K562 (cell line): ENCODE measurements around the gene GRHPR. TPM values are rescaled to one million over a fixed set of nuclear protein-coding genes. Genes with fewer than 3 reads are reported as not detected.
A peak's percentile ranks its signal among the peaks of the same experiment; 100 is the strongest.

Source experiments
- ATAC-seq: fragments of 200-7000 bp; cut with Tn5 transposase; 3 replicates; pipeline ENCODE4 v1.9.1; 2020; ENCODE audit warnings: moderate library complexity
- BruUV-seq: library from RNA; stranded (reverse); fragments of 400-500 nt; replicated peaks from 2 replicates; lab custom pipeline; 2021; lab: Mats Ljungman, UMichigan
- CTCF ChIA-PET: fragments of 300-600 bp; formaldehyde crosslinking; extraction: SDS; loops from one replicate; lab custom pipeline; 2021; ENCODE audit warnings: low intra/inter-chr PET ratio; lab: Yijun Ruan, JAX
- POLR2A ChIA-PET: fragments of 300-600, 350-650 bp; sonication (Branson Sonifier 250); formaldehyde crosslinking; extraction: SDS; loops from one replicate; lab custom pipeline; 2021; ENCODE audit warnings: antibody characterized with exemption, inconsistent platforms; lab: Yijun Ruan, JAX
- DNase-seq, 4 experiments: peaks; one replicate each; pipeline versions ENCODE4 v3.0.0 to v3.0.0-alpha.2; 2011 to 2018; ENCODE audit warnings: low spot score in 3 of 4, mixed read lengths in 3 of 4; ENCODE audit errors: extremely low read depth in 1 of 4
- FAIRE-seq: peaks from 2 replicates; lab custom pipeline; 2011; peaks lifted over from hg19 to GRCh38; lab: Jason Lieb, UNC
- H2AFZ ChIP-seq: 2 replicates; pipeline ENCODE4 v1.6.0; 2011; ENCODE audit warnings: low read depth, low read length, control low read depth, inconsistent platforms
- H3K27ac ChIP-seq: fragments of 200-600 bp; 3 replicates; pipeline ENCODE4 v1.8.0; 2011; ENCODE audit warnings: low read depth, mild to moderate bottlenecking, control low read depth, inconsistent platforms, low read length, moderate library complexity, mixed read lengths; ENCODE audit errors: extremely low read depth
- H3K27me3 ChIP-seq, 2 experiments: fragments of 300-600 bp in 1 of 2; 2 replicates in 1 of 2; 3 replicates in 1 of 2; pipeline versions ENCODE4 v1.6.0 to v1.8.0; 2011; ENCODE audit warnings: inconsistent platforms in 2 of 2, low read length in 2 of 2, mild to moderate bottlenecking in 1 of 2, mixed read lengths in 1 of 2, moderate library complexity in 1 of 2; ENCODE audit not compliant: control insufficient read depth in 2 of 2, insufficient read depth in 2 of 2
- H3K36me3 ChIP-seq: fragments of 300-600 bp; 3 replicates; pipeline ENCODE4 v1.8.0; 2011; ENCODE audit warnings: mild to moderate bottlenecking, low read length, inconsistent platforms; ENCODE audit not compliant: control insufficient read depth, insufficient read depth
- H3K4me1 ChIP-seq, 2 experiments: fragments of 200-600 bp in 1 of 2; replicated peaks in 1 of 2; 2 replicates in 1 of 2; 3 replicates in 1 of 2; pipeline versions ENCODE4 v1.5.1 to v1.8.0; 2011; ENCODE audit warnings: inconsistent platforms in 2 of 2, low read length in 2 of 2, mild to moderate bottlenecking in 1 of 2, mixed read lengths in 1 of 2, moderate library complexity in 1 of 2; ENCODE audit not compliant: control insufficient read depth in 2 of 2, insufficient read depth in 2 of 2
- H3K4me2 ChIP-seq: 2 replicates; pipeline ENCODE4 v1.6.1; 2011; ENCODE audit warnings: low read length, control low read depth, inconsistent platforms, mixed read lengths; ENCODE audit not compliant: insufficient read depth
- H3K4me3 ChIP-seq: fragments of 200-600 bp; sonication (generic), shearing (Covaris generic); 2 replicates; pipeline ENCODE4 v1.5.1; 2016; ENCODE audit warnings: control low read depth, inconsistent platforms
- H3K79me2 ChIP-seq: fragments of 200-600 bp; 3 replicates; pipeline ENCODE4 v1.8.0; 2011; ENCODE audit warnings: low read length, inconsistent platforms; ENCODE audit not compliant: control insufficient read depth, insufficient read depth
- H3K9ac ChIP-seq, 2 experiments: 2 replicates each; pipeline versions ENCODE4 v1.6.0 to v1.6.1; 2011; ENCODE audit warnings: low read depth in 2 of 2, low read length in 2 of 2, control low read depth in 1 of 2, inconsistent platforms in 1 of 2, mild to moderate bottlenecking in 1 of 2, mixed read lengths in 1 of 2; ENCODE audit not compliant: insufficient read depth in 1 of 2
- H3K9me1 ChIP-seq: one replicate; pipeline ENCODE4 v1.6.0; 2011; ENCODE audit warnings: inconsistent platforms, mild to moderate bottlenecking, low read length, moderate library complexity; ENCODE audit not compliant: control insufficient read depth, insufficient read depth
- H3K9me3 ChIP-seq: replicated peaks from 2 replicates; pipeline ENCODE4 v1.5.1; 2011; ENCODE audit warnings: low read depth, low read length, inconsistent platforms; ENCODE audit not compliant: control insufficient read depth, insufficient read depth
- H4K20me1 ChIP-seq: replicated peaks from 2 replicates; pipeline ENCODE4 v1.6.1; 2011; ENCODE audit warnings: low read length, inconsistent platforms, mixed read lengths; ENCODE audit not compliant: control insufficient read depth, insufficient read depth
- ASH1L ChIP-seq: fragments of 450-650 bp; IDR thresholded peaks from 2 replicates; pipeline ENCODE4 v1.6.1; 2018; ENCODE audit warnings: borderline replicate concordance, mild to moderate bottlenecking, low read depth; ENCODE audit not compliant: partially characterized antibody
- ATF1 ChIP-seq, 2 experiments: fragments of 450-650 bp in 1 of 2; IDR thresholded peaks; 2 replicates each; pipeline ENCODE4 v1.6.1; 2016; ENCODE audit warnings: missing compliant biosample characterization in 1 of 2, missing genetic modification characterization in 1 of 2
- CBX3 ChIP-seq, 2 experiments: IDR thresholded peaks; 1 replicate in 1 of 2; 2 replicates in 1 of 2; pipeline ENCODE4 v1.6.1; 2012; ENCODE audit warnings: inconsistent platforms in 2 of 2, low read length in 2 of 2, borderline replicate concordance in 1 of 2, control low read depth in 1 of 2
- EHMT2 ChIP-seq: fragments of 450-650 bp; IDR thresholded peaks from 2 replicates; pipeline ENCODE4 v1.6.1; 2018; ENCODE audit warnings: antibody characterized with exemption
- HDAC6 ChIP-seq: IDR thresholded peaks from 2 replicates; pipeline ENCODE4 v1.6.1; 2012; ENCODE audit warnings: low read depth, mild to moderate bottlenecking, control low read depth, inconsistent platforms, low read length, moderate library complexity
- IRF2 ChIP-seq: sonication (generic); formaldehyde crosslinking; IDR thresholded peaks from 2 replicates; pipeline ENCODE4 v1.8.1; 2022; ENCODE audit warnings: mild to moderate bottlenecking, missing genetic modification reagents
- KDM1A ChIP-seq, 2 experiments: fragments of 450-650 bp; IDR thresholded peaks; 2 replicates each; pipeline ENCODE4 v1.6.1; 2016; ENCODE audit warnings: mild to moderate bottlenecking in 2 of 2
- SMAD4 ChIP-seq: fragments of 250-450 bp; sonication (Bioruptor Pico); conservative IDR thresholded peaks from 2 replicates; pipeline ENCODE4 v1.8.0; 2021; ENCODE audit warnings: inconsistent platforms, mild to moderate bottlenecking, moderate library complexity
- SUPT5H ChIP-seq: fragments of 450-650 bp; IDR thresholded peaks from 2 replicates; pipeline ENCODE4 v1.6.1; 2016
- ZNF121 ChIP-seq: sonication (generic); formaldehyde crosslinking; conservative IDR thresholded peaks from 2 replicates; pipeline ENCODE4 v1.8.0; 2022; ENCODE audit warnings: missing genetic modification reagents
- WGBS: fragments of 100-300 bp; shearing (Covaris generic); methylation state at CpG from one replicate; pipeline ENCODE4 v1.1.6; 2016; ENCODE audit warnings: low coverage, mixed read lengths; ENCODE audit not compliant: insufficient coverage; ENCODE audit errors: missing lambda C conversion rate; 5-methylcytosine and 5-hydroxymethylcytosine counted together
- in situ Hi-C: fragments of 300-500 bp; cut with MboI; formaldehyde crosslinking; loops from 4 replicates; pipeline ENCODE4 v1.15.0; 2018; ENCODE audit warnings: inconsistent platforms, mixed read lengths
- intact Hi-C: fragments of 100-400 bp; cut with micrococcal nuclease; formaldehyde crosslinking; loops from 2 replicates; pipeline ENCODE4 v1.14.2; 2022
- polyA plus RNA-seq, 8 experiments: library from polyadenylated mRNA; depleted of rRNA in 4 of 8; stranded (reverse) in 5 of 8; unstranded in 3 of 8; fragments of >200 nt; fragmentation: Nextera tagmentation in 2 of 8; fragmentation: Illumina TruSeq in 1 of 8; extraction: Ambion mirVana in 2 of 8; extraction: Trizol in 1 of 8; gene quantifications; 2 replicates each; pipeline versions ENCODE4 v1.2.1 to v1.2.3, GENCODE V29; 2011 to 2014; ENCODE audit warnings: inconsistent platforms in 1 of 8, missing spikeins in 1 of 8
- total RNA-seq, 7 experiments: library from RNA; depleted of rRNA in 6 of 7; stranded (reverse); fragments of >200 nt in 6 of 7; fragmentation: Illumina TruSeq in 2 of 7; extraction: Trizol in 2 of 7; gene quantifications; 2 replicates each; pipeline versions ENCODE4 v1.2.1 to v1.2.3, GENCODE V29; 2011 to 2021; ENCODE audit warnings: low replicate concordance in 1 of 7
- TF ChIP-seq, protein P1 (sequence below): fragments of 450-650 bp; IDR thresholded peaks from 2 replicates; pipeline ENCODE4 v1.6.1; 2016; ENCODE audit warnings: mild to moderate bottlenecking
- TF ChIP-seq, protein P2 (sequence below), 2 experiments: fragments of 450-650 bp; conservative IDR thresholded peaks; 2 replicates each; pipeline ENCODE4 v1.6.1; 2017; ENCODE audit warnings: mild to moderate bottlenecking in 2 of 2, moderate library complexity in 2 of 2
- TF ChIP-seq, protein P3 (sequence below): fragments of 450-650 bp; IDR thresholded peaks from 2 replicates; pipeline ENCODE4 v1.6.1; 2016; ENCODE audit warnings: missing biosample characterization, missing genetic modification characterization
- TF ChIP-seq, protein P4 (sequence below): fragments of 250-450 bp; sonication (Bioruptor Pico); IDR thresholded peaks from 2 replicates; pipeline ENCODE4 v1.9.0; 2021; ENCODE audit warnings: mild to moderate bottlenecking
- TF ChIP-seq, protein P5 (sequence below): fragments of 450-650 bp; IDR thresholded peaks from 2 replicates; pipeline ENCODE4 v1.6.1; 2017; ENCODE audit warnings: antibody characterized with exemption

Gene GRHPR
- total and polyA plus RNA-seq, 9 of the 15 experiments (the other 6 are each of a cell fraction or from before 2014, with no cell fraction given): 38.9 to 144 (median 120) TPM

DNA sequence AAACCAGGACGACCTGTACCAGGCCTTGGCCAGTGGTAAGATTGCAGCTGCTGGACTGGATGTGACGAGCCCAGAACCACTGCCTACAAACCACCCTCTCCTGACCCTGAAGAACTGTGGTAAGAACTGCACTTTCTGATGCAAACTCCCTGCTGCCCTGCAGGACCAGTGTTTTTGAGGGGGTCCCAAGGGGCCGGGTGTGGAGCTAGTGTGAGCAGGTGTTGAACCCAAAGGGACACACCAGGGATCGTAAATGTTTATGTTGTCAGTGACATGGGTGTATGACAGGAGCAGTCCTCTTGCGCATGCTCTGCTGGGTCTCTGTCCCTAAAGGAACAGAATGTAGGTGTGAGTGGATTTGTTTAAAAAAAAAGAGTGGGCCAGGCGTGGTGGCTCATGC, 9.5 kb downstream of the GRHPR start:
- Histone ChIP-seq H3K9me1 (no peaks in the 10 kb centered on the region), H3K27me3 (no peaks in the 10 kb centered on the region), H3K27ac (no peak overlapping the region), H3K36me3 (peaks cover 99% of the 10 kb centered on the region), H3K79me2 (no peaks in the 10 kb centered on the region), H4K20me1 (peaks cover 14% of the 10 kb centered on the region), H3K4me2 (no peak overlapping the region), H2AFZ (no peak overlapping the region), H3K9me3 (no peaks in the 10 kb centered on the region), H3K4me3 (no peak overlapping the region), H3K4me1 (peaks cover 0 to 4% of the 10 kb centered on the region in 2 experiments; a peak in 2 of 5 replicates), H3K9ac (0 out of 4 replicates have a peak overlapping the region, but pooled peaks of 1 of the 2 experiments have one; percentile 15)
- TF ChIP-seq SUPT5H: no peak
- TF ChIP-seq KDM1A (IDR thresholded peaks at IDR 0.05): no peak
- no peak for TF ChIP-seq ASH1L
- TF ChIP-seq, protein P1, sequence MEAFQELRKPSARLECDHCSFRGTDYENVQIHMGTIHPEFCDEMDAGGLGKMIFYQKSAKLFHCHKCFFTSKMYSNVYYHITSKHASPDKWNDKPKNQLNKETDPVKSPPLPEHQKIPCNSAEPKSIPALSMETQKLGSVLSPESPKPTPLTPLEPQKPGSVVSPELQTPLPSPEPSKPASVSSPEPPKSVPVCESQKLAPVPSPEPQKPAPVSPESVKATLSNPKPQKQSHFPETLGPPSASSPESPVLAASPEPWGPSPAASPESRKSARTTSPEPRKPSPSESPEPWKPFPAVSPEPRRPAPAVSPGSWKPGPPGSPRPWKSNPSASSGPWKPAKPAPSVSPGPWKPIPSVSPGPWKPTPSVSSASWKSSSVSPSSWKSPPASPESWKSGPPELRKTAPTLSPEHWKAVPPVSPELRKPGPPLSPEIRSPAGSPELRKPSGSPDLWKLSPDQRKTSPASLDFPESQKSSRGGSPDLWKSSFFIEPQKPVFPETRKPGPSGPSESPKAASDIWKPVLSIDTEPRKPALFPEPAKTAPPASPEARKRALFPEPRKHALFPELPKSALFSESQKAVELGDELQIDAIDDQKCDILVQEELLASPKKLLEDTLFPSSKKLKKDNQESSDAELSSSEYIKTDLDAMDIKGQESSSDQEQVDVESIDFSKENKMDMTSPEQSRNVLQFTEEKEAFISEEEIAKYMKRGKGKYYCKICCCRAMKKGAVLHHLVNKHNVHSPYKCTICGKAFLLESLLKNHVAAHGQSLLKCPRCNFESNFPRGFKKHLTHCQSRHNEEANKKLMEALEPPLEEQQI: no peak
- TF ChIP-seq HDAC6: no peak
- TF ChIP-seq IRF2 (CRISPR knock-in tag): no peak
- TF ChIP-seq CBX3 (IDR thresholded peaks at IDR 0.05; ENCODE audit: borderline replicate concordance in 1 of 2, low read length in 2 of 2): no peak
- no peak for TF ChIP-seq ATF1 (CRISPR knock-in tag; IDR thresholded peaks at IDR 0.05)
- TF ChIP-seq ATF1 (tag; IDR thresholded peaks at IDR 0.05): no peak
- TF ChIP-seq SMAD4 (CRISPR knock-in tag): no peak
- no peak for TF ChIP-seq EHMT2
- TF ChIP-seq, protein P2, sequence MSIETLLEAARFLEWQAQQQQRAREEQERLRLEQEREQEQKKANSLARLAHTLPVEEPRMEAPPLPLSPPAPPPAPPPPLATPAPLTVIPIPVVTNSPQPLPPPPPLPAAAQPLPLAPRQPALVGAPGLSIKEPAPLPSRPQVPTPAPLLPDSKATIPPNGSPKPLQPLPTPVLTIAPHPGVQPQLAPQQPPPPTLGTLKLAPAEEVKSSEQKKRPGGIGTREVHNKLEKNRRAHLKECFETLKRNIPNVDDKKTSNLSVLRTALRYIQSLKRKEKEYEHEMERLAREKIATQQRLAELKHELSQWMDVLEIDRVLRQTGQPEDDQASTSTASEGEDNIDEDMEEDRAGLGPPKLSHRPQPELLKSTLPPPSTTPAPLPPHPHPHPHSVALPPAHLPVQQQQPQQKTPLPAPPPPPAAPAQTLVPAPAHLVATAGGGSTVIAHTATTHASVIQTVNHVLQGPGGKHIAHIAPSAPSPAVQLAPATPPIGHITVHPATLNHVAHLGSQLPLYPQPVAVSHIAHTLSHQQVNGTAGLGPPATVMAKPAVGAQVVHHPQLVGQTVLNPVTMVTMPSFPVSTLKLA (conservative IDR thresholded peaks at IDR 0.05): no peak
- TF ChIP-seq, protein P3, sequence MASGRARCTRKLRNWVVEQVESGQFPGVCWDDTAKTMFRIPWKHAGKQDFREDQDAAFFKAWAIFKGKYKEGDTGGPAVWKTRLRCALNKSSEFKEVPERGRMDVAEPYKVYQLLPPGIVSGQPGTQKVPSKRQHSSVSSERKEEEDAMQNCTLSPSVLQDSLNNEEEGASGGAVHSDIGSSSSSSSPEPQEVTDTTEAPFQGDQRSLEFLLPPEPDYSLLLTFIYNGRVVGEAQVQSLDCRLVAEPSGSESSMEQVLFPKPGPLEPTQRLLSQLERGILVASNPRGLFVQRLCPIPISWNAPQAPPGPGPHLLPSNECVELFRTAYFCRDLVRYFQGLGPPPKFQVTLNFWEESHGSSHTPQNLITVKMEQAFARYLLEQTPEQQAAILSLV (tag): no peak
- TF ChIP-seq, protein P4, sequence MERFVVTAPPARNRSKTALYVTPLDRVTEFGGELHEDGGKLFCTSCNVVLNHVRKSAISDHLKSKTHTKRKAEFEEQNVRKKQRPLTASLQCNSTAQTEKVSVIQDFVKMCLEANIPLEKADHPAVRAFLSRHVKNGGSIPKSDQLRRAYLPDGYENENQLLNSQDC (CRISPR knock-in tag): no peak
- TF ChIP-seq, protein P5, sequence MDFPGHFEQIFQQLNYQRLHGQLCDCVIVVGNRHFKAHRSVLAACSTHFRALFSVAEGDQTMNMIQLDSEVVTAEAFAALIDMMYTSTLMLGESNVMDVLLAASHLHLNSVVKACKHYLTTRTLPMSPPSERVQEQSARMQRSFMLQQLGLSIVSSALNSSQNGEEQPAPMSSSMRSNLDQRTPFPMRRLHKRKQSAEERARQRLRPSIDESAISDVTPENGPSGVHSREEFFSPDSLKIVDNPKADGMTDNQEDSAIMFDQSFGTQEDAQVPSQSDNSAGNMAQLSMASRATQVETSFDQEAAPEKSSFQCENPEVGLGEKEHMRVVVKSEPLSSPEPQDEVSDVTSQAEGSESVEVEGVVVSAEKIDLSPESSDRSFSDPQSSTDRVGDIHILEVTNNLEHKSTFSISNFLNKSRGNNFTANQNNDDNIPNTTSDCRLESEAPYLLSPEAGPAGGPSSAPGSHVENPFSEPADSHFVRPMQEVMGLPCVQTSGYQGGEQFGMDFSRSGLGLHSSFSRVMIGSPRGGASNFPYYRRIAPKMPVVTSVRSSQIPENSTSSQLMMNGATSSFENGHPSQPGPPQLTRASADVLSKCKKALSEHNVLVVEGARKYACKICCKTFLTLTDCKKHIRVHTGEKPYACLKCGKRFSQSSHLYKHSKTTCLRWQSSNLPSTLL: no peak
- TF ChIP-seq ZNF121: no peak
- DNase-seq (no peak), ATAC-seq (no peak), FAIRE-seq (no peak)
- POLR2A ChIA-PET: interaction anchor here (1.0 to 2.7 kb wide), 6 partner anchors 10 to 26 kb away, joined by 3 to 10 read pairs (median 4); partner anchors contain the start of gene GRHPR
- BruUV-seq: no TSS peak
- CTCF ChIA-PET: no interaction called here
- intact Hi-C loops (no loop called here), in situ Hi-C loops (no loop called here)
- WGBS: 88% methylated on average over 6 of the region's 6 CpGs
